Measurements from ENCODE around the gene TSPAN11. TPM values are rescaled to one million over a fixed set of nuclear protein-coding genes. Genes with fewer than 3 reads are reported as not detected.

The TSPAN11 gene
- total and polyA plus RNA-seq, 2 of the 4 experiments (the other 2 are of a cell fraction): 0.18 to 0.26 TPM

- Histone ChIP-seq H3K4me1 (ENCODE audit: control insufficient read depth, insufficient read depth, low read length) (peaks cover 4% of the 10 kb centered on the region; the same call in 1 of the 2 replicates), H3K4ac (ENCODE audit: low read depth, low read length) (no peak overlapping the region), H4K20me1 (ENCODE audit: insufficient read depth, low read length) (no peaks in the 10 kb centered on the region), H3K4me3 (ENCODE audit: insufficient read depth, low read depth, low read length) (no peak overlapping the region), H2AK5ac (ENCODE audit: low read depth, low read length) (no peak overlapping the region), H3K9me1 (ENCODE audit: insufficient read depth, low read length) (no peaks in the 10 kb centered on the region), H2BK120ac (ENCODE audit: low read depth, low read length) (no peak overlapping the region), H3K36me3 (ENCODE audit: control insufficient read depth, insufficient read depth, low read length) (no peaks in the 10 kb centered on the region), H3K79me1 (ENCODE audit: low read depth in 1 of 2, low read length in 2 of 2) (no peaks in the 10 kb centered on the region), H3K9ac (ENCODE audit: low read depth, low read length) (no peak overlapping the region), H3K23ac (ENCODE audit: low read depth, low read length) (no peak overlapping the region), H3K56ac (ENCODE audit: extremely low read depth, insufficient read depth, low read length) (no peak overlapping the region), H3K27me3 (ENCODE audit: control insufficient read depth, insufficient read depth, low read length) (peaks cover 5% of the 10 kb centered on the region; the same call in 1 of the 2 replicates), H2AFZ (replicated peaks; ENCODE audit: low read length, poor library complexity) (no peak overlapping the region), H3K27ac (ENCODE audit: insufficient read depth, low read length) (no peak overlapping the region), H4K5ac (ENCODE audit: low read depth, low read length) (no peak overlapping the region), H3K4me2 (ENCODE audit: low read depth, low read length) (no peak overlapping the region), H4K91ac (ENCODE audit: insufficient read depth, low read depth, low read length) (no peak overlapping the region), H2BK20ac (ENCODE audit: low read depth, low read length) (no peak overlapping the region), H3K14ac (replicated peaks; ENCODE audit: low read depth, low read length) (no peak overlapping the region), H2BK15ac (ENCODE audit: low read depth, low read length) (no peak overlapping the region), H3K18ac (ENCODE audit: low read depth, low read length) (no peak overlapping the region), H4K8ac (ENCODE audit: low read depth in 2 of 2, low read length in 2 of 2) (no peak overlapping the region), H3K9me3 (ENCODE audit: control insufficient read depth, insufficient read depth, low read length) (no peaks in the 10 kb centered on the region), H2BK5ac (ENCODE audit: low read depth, low read length, poor library complexity, severe bottlenecking) (no peak overlapping the region), H2AK9ac (replicated peaks; ENCODE audit: low read depth, low read length, poor library complexity) (no peak overlapping the region)
- BruUV-seq (replicated peaks): no TSS peak
- CTCF ChIA-PET: no interaction called here
- dilution Hi-C loops (cut with HindIII; ENCODE audit: low sequenced_read_pairs, unreplicated experiment) (no loop called here), intact Hi-C loops (cut with micrococcal nuclease) (no loop called here), in situ Hi-C loops (cut with MboI; ENCODE audit: low sequenced_read_pairs) (no loop called here)
- no CpG with 5 or more reads among the region's 5 CpGs for WGBS, 2 experiments (ENCODE audit: extremely low coverage in 2 of 2, insufficient read length in 1 of 2)
- TF ChIP-seq CHD1 (IDR thresholded peaks at IDR 0.05; ENCODE audit: low read depth, low read length) (no peak), MAFK (IDR thresholded peaks at IDR 0.05; ENCODE audit: low read depth, low read length) (no peak), BHLHE40 (IDR thresholded peaks at IDR 0.05; ENCODE audit: low read depth, low read length) (no peak), POLR2A (IDR thresholded peaks at IDR 0.05; ENCODE audit: low read depth, low read length) (no peak), RFX5 (IDR thresholded peaks at IDR 0.05; ENCODE audit: low read depth, low read length) (no peak), MAZ (IDR thresholded peaks at IDR 0.05; ENCODE audit: borderline replicate concordance, low read depth, low read length) (no peak), ELK1 (IDR thresholded peaks at IDR 0.05; ENCODE audit: borderline replicate concordance, low read depth, low read length) (no peak), RAD21 (IDR thresholded peaks at IDR 0.05; ENCODE audit: low read length) (no peak), FOS (IDR thresholded peaks at IDR 0.05; ENCODE audit: low read depth, low read length) (no peak), CTCF (conservative IDR thresholded peaks at IDR 0.05; ENCODE audit: low read depth, low read length) (no peak), MXI1 (IDR thresholded peaks at IDR 0.05; ENCODE audit: borderline replicate concordance, low read depth, low read length) (no peak), CEBPB (IDR thresholded peaks at IDR 0.05; ENCODE audit: low read depth, low read length) (no peak), USF2 (IDR thresholded peaks at IDR 0.05; ENCODE audit: low read depth, low read length) (no peak), RCOR1 (IDR thresholded peaks at IDR 0.05; ENCODE audit: insufficient replicate concordance, low read length) (no peak), NFE2L2 (IDR thresholded peaks at IDR 0.05; ENCODE audit: low read depth, low read length) (no peak)
- POLR2A ChIA-PET (ENCODE audit: unreplicated experiment): no interaction called here
- DNase-seq (no peak), ATAC-seq (ENCODE audit: low read depth) (no peak)
These were observed 17.1 kb upstream of the TSPAN11 start for GRCh38 chr12:30909349-30910037.

All from IMR-90 (cell line).